Activated naive CD8-positive, alpha-beta T cell treated with anti-CD3 and anti-CD28 coated beads, Interleukin-2, amount 50 U/mL, for 16 hours (primary cell): ENCODE data around the gene TBL3.

ENCODE experiments used
- DNase-seq: peaks from one replicate; pipeline ENCODE4 v3.0.0-alpha.2; 2020; ENCODE audit warnings: low read depth, low spot score

The TBL3 gene

DNA sequence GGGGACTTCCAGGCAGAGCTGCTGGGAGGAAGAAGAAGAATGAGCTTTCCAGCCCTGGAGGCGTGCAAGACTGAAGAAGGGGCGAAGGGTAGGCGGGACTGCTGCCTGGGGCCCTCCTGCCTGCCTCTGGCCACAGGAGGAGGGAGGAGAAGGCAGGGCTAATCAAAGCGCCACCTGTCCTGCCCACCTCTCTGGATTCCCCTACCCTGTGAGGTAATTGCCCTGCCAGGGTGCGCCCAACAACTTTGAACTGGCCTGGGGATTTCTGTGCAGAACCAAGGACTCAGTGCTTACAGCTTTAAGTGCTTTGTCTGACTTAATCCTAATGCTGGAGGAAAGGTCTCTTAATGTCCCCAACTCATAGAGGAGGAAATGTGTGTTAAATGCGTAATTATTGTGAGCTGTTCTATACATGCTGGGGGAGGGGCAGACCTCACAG, 9.6 kb downstream of the TBL3 start, which contains the start of gene NOXO1:
Gene NOXO1, minus strand, starts transcription at position 72 of the 439 bp plus-strand sequence. CDS start 290 bp downstream, outside the sequence.
- DNase-seq = no peak

DNA sequence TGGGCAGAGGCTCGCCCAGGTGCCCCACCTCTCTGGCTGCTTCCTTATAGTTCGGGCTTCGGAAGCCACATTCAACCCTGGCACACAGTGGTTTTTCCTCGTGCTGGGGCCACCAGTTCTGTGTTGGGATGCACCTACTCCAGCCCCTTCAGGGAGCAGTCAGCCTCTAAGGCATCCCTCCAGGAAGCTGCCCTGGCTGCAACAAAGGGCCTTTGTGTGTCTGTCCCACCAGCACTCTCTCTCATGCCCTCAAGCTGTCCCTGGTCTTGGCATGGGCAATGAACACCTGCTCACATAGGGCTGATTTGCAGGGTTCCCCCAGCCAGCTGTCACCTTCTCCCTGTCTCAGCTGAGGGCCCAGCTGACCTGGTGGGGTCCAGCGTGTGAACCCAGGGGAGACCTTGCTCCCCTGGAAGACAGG, 10.2 kb downstream of the TBL3 start:
- DNase-seq = no peak

DNA sequence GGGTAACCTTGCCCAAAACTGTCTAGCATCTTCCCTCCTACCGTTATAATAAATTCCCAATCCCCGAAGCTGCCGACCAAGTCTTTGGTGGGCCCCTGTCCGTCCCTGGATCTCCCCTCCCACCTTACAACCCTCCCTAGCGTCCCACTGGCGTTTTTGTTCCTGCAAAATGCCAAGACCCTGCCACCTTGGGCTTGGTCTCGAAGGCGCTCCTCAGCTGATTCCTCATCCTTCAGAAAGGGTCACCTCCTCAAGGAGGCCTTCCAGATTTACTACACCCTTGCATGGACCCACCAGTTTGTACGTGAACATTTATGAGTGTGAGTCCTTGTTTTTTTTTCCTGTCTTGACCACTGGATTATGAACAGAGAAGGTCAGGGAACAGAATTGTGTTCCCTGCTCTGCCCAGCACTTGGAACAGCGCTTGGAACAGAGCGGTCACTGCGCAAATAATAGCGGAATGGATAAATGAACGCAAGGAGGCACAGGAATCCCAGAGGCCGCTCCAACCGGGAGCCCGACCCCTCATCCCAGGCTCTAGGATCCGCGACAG, 11.2 kb downstream of the TBL3 start:
- DNase-seq = no peak

DNA sequence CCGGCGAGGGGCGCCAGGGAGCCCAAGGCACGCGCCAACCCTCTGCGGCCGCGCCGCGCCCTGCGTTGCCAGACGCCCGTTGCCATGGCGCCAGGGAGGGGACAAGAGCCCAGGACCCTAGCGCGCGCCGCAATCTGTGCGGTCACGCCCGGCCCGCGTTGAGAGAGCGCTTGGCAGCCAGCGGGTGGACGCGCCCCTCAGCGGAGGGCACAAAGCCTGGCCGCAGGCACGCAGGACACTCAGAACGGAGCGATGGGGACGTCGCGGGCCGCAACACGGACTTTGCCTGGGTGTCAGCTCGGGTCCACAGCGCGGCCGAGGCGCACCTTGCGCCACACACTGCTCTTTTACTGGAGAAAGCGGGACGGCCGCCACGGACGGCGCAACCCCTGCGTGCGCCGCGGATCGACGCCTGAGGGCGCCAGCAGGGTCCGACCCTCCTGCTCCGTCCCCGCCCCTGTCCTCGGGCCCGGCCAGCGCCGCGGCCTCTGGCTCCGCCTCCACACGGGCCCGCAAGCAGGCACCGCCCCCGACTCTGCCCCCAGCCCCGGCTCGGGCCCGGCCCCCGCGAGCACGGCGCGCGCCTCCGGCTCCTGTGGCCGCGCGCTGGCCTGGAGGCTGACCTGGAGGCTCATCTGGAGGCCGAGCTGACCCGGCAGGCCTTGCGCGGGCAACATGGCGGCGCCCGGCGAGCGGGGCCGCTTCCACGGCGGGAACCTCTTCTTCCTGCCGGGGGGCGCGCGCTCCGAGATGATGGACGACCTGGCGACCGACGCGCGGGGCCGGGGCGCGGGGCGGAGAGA, 11.9 kb downstream of the TBL3 start, which contains the start of gene GFER:
Gene GFER, plus strand, starts transcription at position 650 of the 803 bp plus-strand sequence. Its CDS starts 26 bp downstream, at position 676.
- no peak for DNase-seq

DNA sequence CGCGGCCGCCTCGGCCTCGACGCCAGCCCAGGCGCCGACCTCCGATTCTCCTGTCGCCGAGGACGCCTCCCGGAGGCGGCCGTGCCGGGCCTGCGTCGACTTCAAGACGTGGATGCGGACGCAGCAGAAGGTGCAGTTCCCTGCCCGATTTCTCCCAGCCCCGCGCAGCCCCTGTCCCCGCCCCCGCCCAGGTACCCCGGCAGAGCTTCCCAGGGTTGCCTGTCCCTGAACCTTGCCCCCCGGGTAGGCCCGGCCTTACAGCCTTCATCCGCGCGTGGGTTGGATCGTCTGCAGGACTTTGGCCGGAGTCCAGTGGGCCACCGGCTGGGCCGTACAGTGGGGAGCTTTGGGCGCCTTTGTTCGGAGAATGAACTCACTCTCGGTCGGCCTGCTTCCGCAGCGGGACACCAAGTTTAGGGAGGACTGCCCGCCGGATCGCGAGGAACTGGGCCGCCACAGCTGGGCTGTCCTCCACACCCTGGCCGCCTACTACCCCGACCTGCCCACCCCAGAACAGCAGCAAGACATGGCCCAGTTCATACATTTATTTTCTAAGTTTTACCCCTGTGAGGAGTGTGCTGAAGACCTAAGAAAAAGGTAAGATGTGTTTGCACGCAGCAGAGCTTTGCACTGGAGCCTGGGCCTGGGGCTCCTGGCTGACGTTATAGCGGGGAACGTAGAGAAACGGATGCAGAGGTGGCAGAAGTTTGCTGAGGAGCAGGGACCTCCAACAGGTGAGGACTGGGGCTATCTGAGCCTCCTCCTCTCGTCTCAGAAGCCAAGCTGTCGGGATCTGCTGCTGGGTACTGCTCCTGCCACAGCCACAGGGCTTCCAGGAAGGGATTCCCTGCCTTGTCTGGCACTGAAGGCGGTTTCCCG, 12.7 kb downstream of the TBL3 start:
- DNase-seq = no peak

DNA sequence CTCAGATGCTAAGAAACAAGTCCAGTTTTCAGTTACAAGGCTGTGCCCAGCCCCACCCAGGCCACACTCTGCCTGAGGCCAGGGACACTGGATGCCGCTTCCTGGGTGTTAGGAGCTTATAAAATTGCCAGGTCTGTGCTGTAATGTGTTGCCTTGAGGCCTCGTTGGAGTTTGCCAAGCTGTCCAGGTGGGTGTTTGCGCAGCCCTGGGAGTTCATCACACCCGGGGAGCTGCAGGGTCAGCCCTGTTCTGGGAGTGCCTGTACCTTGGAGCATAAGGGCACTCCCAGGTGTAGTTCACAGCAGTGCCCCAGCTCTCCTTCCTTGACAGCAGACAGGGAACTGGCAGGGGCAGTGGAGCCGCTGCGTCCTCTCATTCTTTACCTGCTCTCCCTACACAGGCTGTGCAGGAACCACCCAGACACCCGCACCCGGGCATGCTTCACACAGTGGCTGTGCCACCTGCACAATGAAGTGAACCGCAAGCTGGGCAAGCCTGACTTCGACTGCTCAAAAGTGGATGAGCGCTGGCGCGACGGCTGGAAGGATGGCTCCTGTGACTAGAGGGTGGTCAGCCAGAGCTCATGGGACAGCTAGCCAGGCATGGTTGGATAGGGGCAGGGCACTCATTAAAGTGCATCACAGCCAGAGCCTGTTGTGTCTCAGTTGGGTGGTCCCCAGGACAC, 13.8 kb downstream of the TBL3 start:
- no peak for DNase-seq

DNA sequence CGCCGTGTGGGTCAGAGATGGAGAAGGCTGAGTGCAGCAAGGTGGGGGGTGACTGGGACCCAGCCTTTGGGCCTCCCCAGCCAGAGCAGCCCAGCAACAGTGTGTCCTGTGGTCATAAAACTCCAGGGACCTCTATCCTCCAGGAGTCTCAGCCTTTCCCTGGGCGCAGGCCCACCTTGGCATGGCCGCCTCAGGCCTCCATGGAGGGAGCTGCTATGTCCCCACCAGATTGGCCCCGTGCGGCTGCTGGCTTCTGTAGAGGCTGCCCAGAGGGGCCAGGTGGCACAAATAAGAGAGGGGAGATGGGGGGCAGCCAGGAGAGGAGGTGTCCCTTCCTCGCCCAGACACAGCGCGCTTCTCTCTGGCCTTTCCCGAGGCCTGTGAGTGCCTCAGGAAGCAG, 15.3 kb downstream of the TBL3 start:
- DNase-seq = no peak

DNA sequence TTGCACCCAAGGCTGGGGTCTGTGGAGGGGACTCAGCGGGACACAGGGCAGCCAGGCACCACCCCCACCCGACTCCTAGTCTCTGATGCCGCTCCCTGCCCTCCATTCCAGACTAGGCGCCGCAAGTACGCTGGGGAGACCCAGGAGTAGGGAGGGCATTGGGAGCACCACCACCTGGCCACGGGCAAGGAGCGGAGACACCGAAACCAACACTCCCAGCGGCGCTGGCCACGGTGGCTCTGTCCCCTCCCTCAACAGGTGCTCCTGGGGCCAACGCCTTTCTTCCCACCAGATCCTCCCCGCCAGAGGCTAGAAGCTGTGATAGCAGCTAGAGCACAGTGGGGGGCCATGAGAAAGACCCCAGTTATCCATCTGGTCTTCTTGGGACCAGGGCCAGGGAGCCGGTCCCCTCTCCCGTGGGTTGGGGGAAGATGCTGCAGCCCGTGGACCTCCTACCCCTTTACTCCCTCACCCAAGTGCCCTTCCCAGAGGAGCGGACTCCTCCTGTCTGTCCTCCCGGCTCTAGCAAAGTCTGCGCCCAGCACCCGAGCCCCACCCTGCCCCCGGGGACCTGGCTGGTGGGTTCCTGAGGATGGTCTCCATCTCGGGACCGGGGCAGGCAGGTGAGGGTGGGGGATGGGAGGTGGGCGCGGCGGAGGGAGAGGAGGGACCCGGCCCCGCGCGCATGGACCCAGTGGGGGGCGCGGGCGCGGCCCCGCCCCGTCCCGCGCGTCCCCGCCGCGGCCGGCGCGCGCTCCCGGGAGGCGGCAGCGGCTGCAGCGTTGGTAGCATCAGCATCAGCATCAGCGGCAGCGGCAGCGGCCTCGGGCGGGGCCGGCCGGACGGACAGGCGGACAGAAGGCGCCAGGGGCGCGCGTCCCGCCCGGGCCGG, 17.6 kb downstream of the TBL3 start, which contains the start of gene SYNGR3:
Gene SYNGR3, plus strand, starts transcription at position 762 of the 892 bp plus-strand sequence. CDS start 133 bp downstream, outside the sequence.
- no peak for DNase-seq

DNA sequence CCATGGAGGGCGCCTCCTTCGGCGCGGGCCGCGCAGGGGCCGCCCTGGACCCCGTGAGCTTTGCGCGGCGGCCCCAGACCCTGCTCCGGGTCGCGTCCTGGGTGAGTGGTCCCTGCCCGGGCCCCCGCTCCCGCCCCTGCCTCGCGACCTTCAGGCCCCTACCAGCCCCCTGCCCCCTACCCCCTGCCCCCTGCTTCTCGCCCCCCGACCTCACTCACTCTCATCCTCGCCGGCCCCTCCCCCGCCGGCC, 18.2 kb downstream of the TBL3 start:
- no peak for DNase-seq

DNA sequence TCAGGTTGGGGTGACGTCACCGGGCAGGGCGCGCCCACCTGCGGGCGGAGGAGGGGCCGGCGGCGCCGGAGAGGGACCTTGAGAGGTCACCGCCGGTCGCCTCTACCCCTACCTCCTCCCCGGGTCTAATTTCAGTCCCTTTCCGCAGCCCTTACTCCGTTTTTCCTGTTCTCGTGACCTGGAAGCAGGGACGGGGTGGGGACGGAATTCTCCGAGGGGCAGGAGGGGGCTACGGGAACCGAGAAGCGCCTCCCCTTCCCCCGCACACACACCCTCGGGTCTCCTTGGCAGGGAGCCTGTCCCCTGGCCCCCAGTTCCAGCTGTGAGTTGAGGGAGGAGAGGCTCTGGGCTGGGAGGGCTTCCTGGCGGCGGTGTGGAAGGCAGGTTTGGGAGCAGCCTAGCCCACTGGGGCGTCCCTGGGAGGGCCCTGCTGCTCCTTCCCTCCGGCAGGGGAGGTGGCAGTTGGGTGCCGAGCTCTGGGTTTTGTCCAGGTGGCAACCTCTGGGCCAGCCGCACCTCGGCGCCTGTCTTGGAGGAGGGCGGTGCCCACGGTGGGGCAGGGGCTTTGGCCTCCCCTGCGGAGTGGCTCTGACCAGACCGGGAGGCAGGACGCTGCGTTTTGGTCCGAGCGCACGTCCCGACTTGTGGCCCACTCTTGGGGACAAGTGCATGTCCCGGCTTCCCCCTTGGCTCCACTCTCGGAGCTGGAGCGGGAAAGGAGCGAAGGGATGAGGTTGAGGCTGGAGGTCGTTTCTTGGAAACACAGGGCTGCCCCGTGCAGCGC, 18.7 kb downstream of the TBL3 start:
- DNase-seq = no peak

DNA sequence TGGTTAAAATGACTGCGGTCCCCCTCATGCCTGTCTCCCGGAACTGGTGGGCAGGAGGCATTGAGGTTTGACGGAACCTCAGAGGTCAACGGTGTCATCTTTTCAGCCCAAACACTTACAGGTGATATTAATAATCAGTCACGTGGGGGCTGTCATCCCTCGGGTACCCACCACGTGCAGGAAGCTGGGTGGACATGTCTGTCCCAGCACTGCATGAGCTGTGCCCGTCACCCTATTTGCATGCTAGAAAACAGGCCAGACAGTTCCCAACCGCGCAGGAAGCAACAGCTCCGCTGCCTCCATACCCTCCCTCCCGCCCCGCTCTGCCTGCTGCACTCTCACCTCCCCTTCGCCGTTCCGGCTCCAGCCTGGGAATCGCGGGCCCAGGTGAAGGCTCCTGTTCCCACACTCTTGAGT, 19.3 kb downstream of the TBL3 start:
- DNase-seq = no peak

DNA sequence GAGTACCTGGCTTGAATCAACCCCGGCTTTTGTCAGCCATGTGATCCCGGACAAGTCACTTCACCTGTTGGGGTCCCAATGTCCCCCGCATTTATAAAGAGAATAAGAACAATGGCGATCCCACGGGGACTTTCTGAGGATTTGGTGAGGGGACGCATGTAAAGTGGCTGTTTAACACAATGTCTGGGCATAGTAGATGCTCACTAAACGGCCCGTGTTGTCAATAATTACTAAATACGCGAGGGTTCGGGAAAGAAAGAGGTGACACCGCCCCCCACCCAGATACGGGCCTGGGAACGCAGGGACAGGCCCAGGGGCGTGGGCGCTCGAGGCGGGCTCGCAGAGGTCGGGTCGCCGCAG, 19.7 kb downstream of the TBL3 start:
- no peak for DNase-seq

DNA sequence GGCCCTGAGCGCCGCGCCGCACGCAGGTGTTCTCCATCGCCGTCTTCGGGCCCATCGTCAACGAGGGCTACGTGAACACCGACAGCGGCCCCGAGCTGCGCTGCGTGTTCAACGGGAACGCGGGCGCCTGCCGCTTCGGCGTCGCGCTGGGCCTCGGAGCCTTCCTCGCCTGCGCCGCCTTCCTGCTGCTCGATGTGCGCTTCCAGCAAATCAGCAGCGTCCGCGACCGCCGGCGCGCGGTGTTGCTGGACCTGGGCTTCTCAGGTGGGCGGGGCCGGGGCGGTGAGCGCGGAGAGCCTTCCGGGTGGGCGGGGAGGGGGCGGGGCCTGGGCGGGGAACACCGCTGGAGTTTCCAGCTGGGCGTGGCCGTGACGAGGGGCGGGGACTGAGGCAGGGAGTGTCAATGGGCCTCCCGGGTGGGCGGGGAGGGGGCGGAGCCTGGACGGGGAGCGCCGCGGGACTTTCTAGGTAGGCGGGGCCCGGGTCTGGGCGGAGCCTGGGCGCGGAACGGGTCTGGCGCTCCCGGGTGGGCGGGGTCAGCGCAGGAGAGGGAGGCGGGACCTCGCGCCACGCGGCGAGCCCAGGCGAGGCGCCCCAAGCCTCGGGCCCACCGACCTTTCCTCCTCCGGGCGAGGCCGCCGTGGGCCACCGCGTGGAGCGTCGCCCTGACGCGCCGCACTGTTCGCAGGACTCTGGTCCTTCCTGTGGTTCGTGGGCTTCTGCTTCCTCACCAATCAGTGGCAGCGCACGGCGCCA, 20.3 kb downstream of the TBL3 start:
- DNase-seq = peak; percentile 94

DNA sequence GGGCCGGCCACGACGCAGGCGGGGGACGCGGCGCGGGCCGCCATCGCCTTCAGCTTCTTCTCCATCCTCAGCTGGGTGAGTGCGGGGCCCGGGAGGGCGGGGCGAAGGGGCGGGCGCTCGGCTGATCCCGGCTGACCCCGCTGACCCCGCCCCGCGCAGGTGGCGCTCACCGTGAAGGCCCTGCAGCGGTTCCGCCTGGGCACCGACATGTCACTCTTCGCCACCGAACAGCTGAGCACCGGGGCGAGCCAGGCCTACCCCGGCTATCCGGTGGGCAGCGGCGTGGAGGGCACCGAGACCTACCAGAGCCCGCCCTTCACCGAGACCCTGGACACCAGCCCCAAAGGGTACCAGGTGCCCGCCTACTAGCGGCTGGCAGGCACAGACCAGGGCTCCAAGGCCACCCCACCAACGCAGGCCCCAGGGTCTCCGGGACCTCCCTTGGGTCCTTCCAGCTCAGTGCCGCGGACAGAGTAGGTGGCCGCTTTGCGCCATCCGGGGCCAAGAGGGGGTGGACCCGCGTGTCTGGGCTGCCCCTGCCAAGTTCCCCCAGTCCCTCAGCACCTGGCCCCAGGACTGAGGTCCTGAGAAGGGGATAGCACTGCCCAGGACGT, 21.0 kb downstream of the TBL3 start:
- no peak for DNase-seq

DNA sequence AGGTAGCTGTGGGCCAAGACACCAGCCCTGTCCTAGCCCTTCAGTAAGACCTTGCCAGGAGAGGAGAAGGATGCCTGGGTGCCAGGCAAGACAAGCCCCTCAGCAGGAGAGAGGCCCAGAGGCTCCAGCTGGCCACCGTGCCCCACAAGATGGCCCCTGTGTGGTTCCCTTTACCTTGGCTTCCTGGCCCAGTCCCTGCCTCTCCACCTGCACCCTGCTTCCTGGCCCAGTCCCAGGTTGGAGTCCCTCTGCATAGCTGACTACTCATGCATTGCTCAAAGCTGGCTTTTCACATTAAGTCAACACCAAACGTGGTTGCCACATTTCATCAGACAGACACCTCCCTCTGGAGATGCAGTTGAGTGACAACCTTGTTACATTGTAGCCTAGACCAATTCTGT, 21.9 kb downstream of the TBL3 start:
- no peak for DNase-seq

DNA sequence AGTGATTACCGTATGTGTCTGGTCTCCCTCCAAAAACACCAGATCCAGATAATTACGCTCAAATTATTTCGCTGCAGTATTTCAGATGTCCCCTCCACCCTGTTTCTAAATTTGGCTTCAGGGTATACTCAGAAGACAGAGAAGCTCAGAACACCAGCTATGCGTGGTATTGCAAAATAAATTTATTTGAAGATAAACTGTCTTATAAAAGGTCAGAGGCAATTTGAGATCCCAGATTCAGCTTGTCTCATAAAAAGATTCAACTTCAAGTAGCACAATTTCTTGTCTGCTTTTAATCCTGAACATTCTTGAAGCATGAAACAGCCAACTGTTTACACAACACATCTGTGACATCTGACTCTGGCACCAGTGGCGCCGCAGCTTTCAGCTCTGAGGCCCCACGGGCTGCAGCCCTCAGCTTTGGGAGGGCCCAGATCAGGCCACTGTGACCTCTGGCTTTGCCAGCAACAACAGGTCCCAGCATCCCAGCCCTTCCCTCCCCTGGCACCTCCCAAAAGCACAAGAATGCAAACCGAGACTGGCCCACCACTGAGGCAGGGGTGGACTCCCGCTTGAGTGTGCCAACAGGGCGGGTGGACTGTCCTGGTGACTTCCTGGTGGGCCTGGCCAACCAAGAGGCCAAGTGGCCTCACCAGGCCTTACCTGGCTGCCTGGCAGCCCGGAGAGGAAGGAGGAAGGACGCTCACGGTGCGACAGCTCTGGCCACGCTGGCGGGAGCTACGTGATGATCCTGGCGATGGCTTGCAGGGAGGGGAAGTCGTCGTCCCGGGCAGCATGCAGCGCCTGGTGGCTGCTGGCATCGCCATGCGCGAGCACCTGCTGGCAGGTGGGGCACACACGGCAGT, 25.9 kb downstream of the TBL3 start:
- DNase-seq = no peak

DNA sequence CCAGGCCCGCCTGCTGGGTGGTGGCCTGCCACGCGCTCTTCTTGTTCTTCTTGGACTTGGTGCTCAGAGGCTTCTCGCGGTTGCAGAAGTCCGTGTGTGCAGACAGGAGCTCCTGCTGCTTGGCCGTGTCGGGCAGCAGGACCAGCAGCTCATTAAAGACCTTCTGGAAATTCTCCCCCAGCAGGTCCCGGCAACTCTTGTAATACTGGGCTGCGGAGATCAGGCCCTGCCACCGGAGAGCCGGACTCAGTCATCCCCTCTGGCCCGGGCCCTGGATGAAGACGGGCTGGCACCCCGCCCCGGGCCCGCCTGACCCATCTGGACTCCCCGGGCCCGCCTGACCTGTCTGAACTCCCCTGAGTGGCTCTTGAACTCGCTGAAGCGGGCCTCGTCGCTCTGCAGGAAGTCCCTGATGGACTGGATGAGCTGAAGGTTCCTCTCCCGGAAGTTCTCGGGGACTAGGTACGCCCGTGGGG, 26.5 kb downstream of the TBL3 start:
- no peak for DNase-seq
